Sigmoid colon (tissue), 4 donors: ENCODE measurements around the gene VPS33A.

Experiments used
- CTCF ChIP-seq, 4 experiments: fragments of 450-650 bp in 3 of 4; fragments of 200-600 bp in 1 of 4; IDR thresholded peaks; one replicate each; pipeline ENCODE4 v1.5.1; 2016 to 2019; ENCODE audit warnings: antibody characterized with exemption in 4 of 4, mild to moderate bottlenecking in 3 of 4, moderate library complexity in 2 of 4
- EP300 ChIP-seq, 4 donors: sonication (generic); formaldehyde crosslinking; IDR thresholded peaks; one replicate each; pipeline ENCODE4 v1.6.1; 2017; ENCODE audit warnings: antibody characterized with exemption in 4 of 4
- POLR2A ChIP-seq, 2 donors: fragments of 450-650 bp; IDR thresholded peaks; one replicate each; pipeline ENCODE4 v1.6.1; 2016; ENCODE audit warnings: antibody characterized with exemption in 2 of 2, mild to moderate bottlenecking in 2 of 2, moderate library complexity in 2 of 2
- POLR2AphosphoS5 ChIP-seq, 4 donors: sonication (generic); formaldehyde crosslinking; IDR thresholded peaks; one replicate each; pipeline ENCODE4 v1.6.1; 2017; ENCODE audit warnings: antibody characterized with exemption in 4 of 4

DNA sequence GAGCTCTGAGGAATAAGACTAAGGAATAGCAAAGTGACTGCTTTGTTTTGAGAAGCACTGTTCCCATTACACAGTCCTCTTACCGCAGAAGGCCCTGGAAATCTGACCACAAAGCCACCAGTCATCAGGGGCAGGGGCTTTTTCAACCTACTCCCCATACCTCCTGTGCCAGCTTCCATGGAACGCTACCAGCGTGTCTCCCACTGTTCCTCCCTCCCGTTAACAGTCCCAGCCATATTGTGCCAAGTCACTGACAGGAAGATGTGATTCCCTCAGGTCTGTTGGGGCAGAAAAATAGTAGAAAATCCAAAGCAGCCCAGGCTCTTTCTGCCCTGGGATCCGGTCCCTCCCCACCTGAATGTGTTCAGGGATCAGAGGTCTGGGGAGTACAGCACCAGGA, 46.6 kb upstream of the VPS33A start:
- TF ChIP-seq POLR2A (IDR thresholded peaks at IDR 0.05), result no peak
- TF ChIP-seq EP300 (IDR thresholded peaks at IDR 0.05), result no peak
- no peak for TF ChIP-seq POLR2AphosphoS5 (IDR thresholded peaks at IDR 0.05)
- no peak for TF ChIP-seq CTCF (IDR thresholded peaks at IDR 0.05)
